Muscle layer of colon (tissue), 2 donors: ENCODE data around the gene PLD5.
A peak's percentile ranks its signal among the peaks of the same experiment; 100 is the strongest.

Experiments used
- H3K27ac ChIP-seq: one replicate; pipeline ENCODE4 v1.7.0; 2013; ENCODE audit warnings: low read depth, mild to moderate bottlenecking, low read length, moderate library complexity
- H3K27me3 ChIP-seq, 2 donors: one replicate each; pipeline ENCODE4 v1.7.0; 2013; ENCODE audit warnings: low read length in 2 of 2, mild to moderate bottlenecking in 2 of 2; ENCODE audit not compliant: insufficient read depth in 2 of 2, control insufficient read depth in 1 of 2
- H3K36me3 ChIP-seq: one replicate; pipeline ENCODE4 v1.7.0; 2013; ENCODE audit warnings: mild to moderate bottlenecking, low read length; ENCODE audit not compliant: insufficient read depth
- H3K4me1 ChIP-seq: one replicate; pipeline ENCODE4 v1.7.0; 2013; ENCODE audit warnings: mild to moderate bottlenecking, low read length; ENCODE audit not compliant: insufficient read depth
- H3K4me3 ChIP-seq, 2 donors: one replicate each; pipeline ENCODE4 v1.7.0; 2013; ENCODE audit warnings: low read length in 2 of 2, low read depth in 1 of 2, mild to moderate bottlenecking in 1 of 2, moderate library complexity in 1 of 2
- H3K9ac ChIP-seq: one replicate; pipeline ENCODE4 v1.7.0; 2013; ENCODE audit warnings: low read length
- H3K9me3 ChIP-seq: one replicate; pipeline ENCODE4 v1.7.0; 2013; ENCODE audit warnings: mild to moderate bottlenecking, low read length
- donor health status: abdominal sarcoma.
- donor health status: Adenocarcinoma of cecum.

Gene PLD5

GRCh38 chr1:242535986-242536385, 11.5 kb upstream of the PLD5 start:
- H3K27me3 ChIP-seq, result no peaks in the 10 kb centered on the region
- H3K27ac ChIP-seq, result no peak overlapping the region
- H3K36me3 ChIP-seq, result no peaks in the 10 kb centered on the region
- no peak overlapping the region for H3K9ac ChIP-seq
- no peaks in the 10 kb centered on the region for H3K4me1 ChIP-seq
- H3K4me3 ChIP-seq, result no peak overlapping the region
- no peaks in the 10 kb centered on the region for H3K9me3 ChIP-seq

DNA sequence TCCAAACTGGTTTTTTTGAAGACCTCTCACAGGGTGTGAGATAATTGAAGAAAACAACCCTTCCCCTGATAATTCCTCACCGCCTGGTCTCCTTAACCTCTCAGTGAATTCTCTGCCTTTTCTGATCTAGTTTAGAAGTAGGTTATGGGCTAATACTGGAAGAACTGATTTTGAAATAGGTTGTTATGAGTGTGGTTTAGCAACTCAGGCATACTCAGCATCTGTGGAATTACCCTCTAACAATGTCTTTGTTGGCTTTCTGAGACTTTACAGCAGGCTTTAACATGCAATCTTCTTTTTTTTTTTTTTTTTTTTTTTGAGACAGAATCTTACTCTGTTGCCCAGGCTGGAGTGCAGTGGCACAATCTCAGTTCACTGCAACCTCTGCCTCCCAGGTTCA, 10.3 kb upstream of the PLD5 start:
- Histone ChIP-seq H3K9me3 (no peaks in the 10 kb centered on the region), H3K9ac (no peak overlapping the region), H3K4me1 (no peaks in the 10 kb centered on the region), H3K36me3 (no peaks in the 10 kb centered on the region), H3K27me3 (no peaks in the 10 kb centered on the region), H3K27ac (no peak overlapping the region), H3K4me3 (no peak overlapping the region)

DNA sequence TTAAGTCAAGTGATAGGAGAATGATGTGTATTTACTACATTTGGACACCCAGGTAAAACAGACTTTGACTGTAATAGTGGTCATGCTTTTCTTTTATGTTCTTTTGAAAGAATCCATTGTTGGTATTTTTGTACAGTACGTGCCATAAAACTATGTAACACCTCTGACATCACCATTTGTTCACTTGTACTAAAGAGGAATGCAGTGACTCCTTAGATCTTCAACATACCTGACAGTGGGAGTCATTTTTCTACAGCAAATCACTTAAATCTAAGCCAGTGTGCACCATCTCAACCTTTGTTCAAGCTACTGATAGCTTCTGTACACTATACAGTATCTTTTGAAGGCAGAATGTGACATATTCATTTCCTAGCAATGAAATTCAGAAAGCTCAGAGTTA, 6.3 kb upstream of the PLD5 start:
- H3K9ac ChIP-seq, result no peak overlapping the region
- no peaks in the 10 kb centered on the region for H3K9me3 ChIP-seq
- no peak overlapping the region for H3K27ac ChIP-seq
- no peak overlapping the region for H3K4me3 ChIP-seq
- no peaks in the 10 kb centered on the region for H3K4me1 ChIP-seq
- peaks cover 5% of the 10 kb centered on the region in 2 donors for H3K27me3 ChIP-seq
- H3K36me3 ChIP-seq, result no peaks in the 10 kb centered on the region

DNA sequence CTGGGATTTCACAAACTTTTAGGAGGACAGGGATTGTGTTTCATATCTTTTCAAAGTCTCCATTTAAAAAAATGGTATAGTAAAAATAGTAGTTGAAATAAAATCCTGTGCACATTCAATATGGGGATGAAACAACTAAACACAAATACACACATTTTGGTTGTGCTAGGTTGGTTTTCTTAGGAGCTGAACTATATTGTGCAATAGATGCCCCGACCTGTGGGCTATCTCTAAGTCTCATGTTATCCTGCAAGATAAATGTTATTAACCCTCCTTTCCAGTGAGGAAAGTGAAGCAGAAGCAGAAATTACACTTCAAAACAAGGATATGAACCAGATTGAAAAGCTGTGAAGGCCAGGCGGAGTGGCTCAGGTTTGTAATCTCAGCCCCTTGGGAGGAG, 1.3 kb upstream of the PLD5 start:
- Histone ChIP-seq H3K9ac (no peak overlapping the region), H3K4me1 (peaks cover 8% of the 10 kb centered on the region), H3K27me3 (peaks cover 12 to 29% of the 10 kb centered on the region in 2 donors), H3K4me3 (no peak overlapping the region), H3K36me3 (no peaks in the 10 kb centered on the region), H3K9me3 (no peaks in the 10 kb centered on the region), H3K27ac (no peak overlapping the region)

DNA sequence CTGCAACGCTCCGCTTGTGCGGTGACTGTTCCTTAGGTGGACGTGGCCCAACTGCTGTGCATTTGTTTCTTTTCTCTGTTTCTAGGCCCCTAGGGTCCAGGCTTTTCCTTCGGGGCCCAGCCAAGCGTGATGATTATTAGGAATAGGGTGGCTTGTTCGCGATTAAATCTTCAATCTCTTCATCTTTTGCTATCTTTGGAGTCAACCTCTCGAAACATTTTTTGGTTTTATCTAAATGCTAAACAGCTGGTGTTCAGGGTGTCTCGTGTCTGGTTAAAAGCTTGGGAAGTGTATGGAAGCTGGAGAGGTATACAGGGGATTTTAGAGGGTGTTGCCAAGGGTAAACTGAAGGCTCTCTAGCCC, 844 bp upstream of the PLD5 start:
- H3K36me3 ChIP-seq, result no peaks in the 10 kb centered on the region
- no peak overlapping the region for H3K27ac ChIP-seq
- H3K9ac ChIP-seq, result no peak overlapping the region
- peak overlapping the region in 1 of 2 donors; percentile 27 for H3K4me3 ChIP-seq
- H3K27me3 ChIP-seq, result peaks cover 12 to 29% of the 10 kb centered on the region in 2 donors
- no peaks in the 10 kb centered on the region for H3K9me3 ChIP-seq
- peaks cover 8% of the 10 kb centered on the region for H3K4me1 ChIP-seq

GRCh38 chr1:242523719-242524570, 552 bp downstream of the PLD5 start:
- H3K36me3 ChIP-seq, result no peaks in the 10 kb centered on the region
- no peak overlapping the region for H3K27ac ChIP-seq
- H3K27me3 ChIP-seq, result peaks cover 12 to 29% of the 10 kb centered on the region in 2 donors
- no peaks in the 10 kb centered on the region for H3K9me3 ChIP-seq
- peak overlapping the region; percentile 23 to 38 for H3K4me3 ChIP-seq
- peaks cover 8% of the 10 kb centered on the region for H3K4me1 ChIP-seq
- H3K9ac ChIP-seq, result no peak overlapping the region

DNA sequence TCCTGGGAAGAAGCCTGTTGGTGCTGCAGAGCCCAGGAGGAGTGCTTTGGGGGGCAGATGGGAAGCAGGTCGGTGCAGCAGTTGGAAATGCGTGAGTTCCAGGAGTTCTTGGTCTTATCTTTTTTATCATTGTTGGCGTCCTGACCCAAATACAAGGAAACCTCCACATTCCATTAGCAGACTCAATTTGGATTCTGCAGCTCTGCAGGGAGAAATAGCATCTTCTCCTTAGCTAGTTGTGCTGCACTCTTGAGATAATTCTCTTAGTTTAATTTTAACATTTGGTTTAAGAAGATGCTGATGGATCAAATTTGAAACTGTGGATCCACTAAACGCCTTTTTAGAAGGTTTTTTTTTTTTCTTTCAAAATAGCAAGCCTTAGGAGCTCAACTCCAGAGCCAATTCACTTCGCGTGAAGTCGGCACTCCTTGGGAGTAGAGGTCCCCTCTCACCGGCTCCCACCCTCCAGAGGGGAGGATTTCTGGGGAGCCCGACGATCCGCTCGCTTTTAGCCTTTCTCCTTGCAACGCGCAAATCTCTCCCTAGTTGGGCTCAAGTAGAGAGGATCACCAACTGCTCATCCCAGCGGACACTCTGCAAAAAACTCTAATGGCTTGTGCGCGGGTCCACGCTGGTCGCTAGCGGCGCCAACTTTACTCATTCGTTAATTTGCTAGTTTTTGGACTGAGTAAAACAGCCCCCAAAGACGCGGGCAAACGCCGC, 1.3 kb downstream of the PLD5 start:
- Histone ChIP-seq H3K36me3 (no peaks in the 10 kb centered on the region), H3K4me3 (peak overlapping the region in 1 of 2 donors; percentile 23), H3K9me3 (no peaks in the 10 kb centered on the region), H3K27ac (no peak overlapping the region), H3K4me1 (peaks cover 8% of the 10 kb centered on the region), H3K9ac (no peak overlapping the region), H3K27me3 (peaks cover 12 to 29% of the 10 kb centered on the region in 2 donors)

- H3K9ac ChIP-seq, result no peak overlapping the region
- peaks cover 12 to 29% of the 10 kb centered on the region in 2 donors for H3K27me3 ChIP-seq
- peaks cover 8% of the 10 kb centered on the region for H3K4me1 ChIP-seq
- H3K36me3 ChIP-seq, result no peaks in the 10 kb centered on the region
- no peak overlapping the region for H3K4me3 ChIP-seq
- H3K27ac ChIP-seq, result no peak overlapping the region
- no peaks in the 10 kb centered on the region for H3K9me3 ChIP-seq
These were observed 2.1 kb downstream of the PLD5 start for GRCh38 chr1:242522304-242522945.

GRCh38 chr1:242515555-242515954, 8.9 kb downstream of the PLD5 start:
- Histone ChIP-seq H3K27ac (no peak overlapping the region), H3K4me3 (no peak overlapping the region), H3K9me3 (no peaks in the 10 kb centered on the region), H3K4me1 (no peaks in the 10 kb centered on the region), H3K9ac (no peak overlapping the region), H3K27me3 (no peaks in the 10 kb centered on the region), H3K36me3 (no peaks in the 10 kb centered on the region)

- Histone ChIP-seq H3K4me1 (no peaks in the 10 kb centered on the region), H3K36me3 (no peaks in the 10 kb centered on the region), H3K9ac (no peak overlapping the region), H3K4me3 (no peak overlapping the region), H3K9me3 (no peaks in the 10 kb centered on the region), H3K27ac (no peak overlapping the region), H3K27me3 (no peaks in the 10 kb centered on the region)
These were observed 17.8 kb downstream of the PLD5 start for GRCh38 chr1:242506724-242507123.

- Histone ChIP-seq H3K4me3 (no peak overlapping the region), H3K36me3 (no peaks in the 10 kb centered on the region)
These were observed 35.0 kb downstream of the PLD5 start for GRCh38 chr1:242489545-242489944.

More at GRCh38 chr1:242489545-242489944, 35.0 kb downstream of the PLD5 start:
- Histone ChIP-seq H3K9ac (no peak overlapping the region), H3K27me3 (no peaks in the 10 kb centered on the region), H3K4me1 (no peaks in the 10 kb centered on the region), H3K27ac (no peak overlapping the region), H3K9me3 (no peaks in the 10 kb centered on the region)
